GM21360 (cell line): Measurements from ENCODE around the gene EFCAB6.

Source experiments
- ATAC-seq: cut with Tn5 transposase; IDR thresholded peaks from one replicate; pipeline ENCODE4 v1.9.1; 2021; ENCODE audit warnings: mild to moderate bottlenecking, moderate library complexity; ENCODE audit not compliant: unreplicated experiment

Gene EFCAB6

DNA sequence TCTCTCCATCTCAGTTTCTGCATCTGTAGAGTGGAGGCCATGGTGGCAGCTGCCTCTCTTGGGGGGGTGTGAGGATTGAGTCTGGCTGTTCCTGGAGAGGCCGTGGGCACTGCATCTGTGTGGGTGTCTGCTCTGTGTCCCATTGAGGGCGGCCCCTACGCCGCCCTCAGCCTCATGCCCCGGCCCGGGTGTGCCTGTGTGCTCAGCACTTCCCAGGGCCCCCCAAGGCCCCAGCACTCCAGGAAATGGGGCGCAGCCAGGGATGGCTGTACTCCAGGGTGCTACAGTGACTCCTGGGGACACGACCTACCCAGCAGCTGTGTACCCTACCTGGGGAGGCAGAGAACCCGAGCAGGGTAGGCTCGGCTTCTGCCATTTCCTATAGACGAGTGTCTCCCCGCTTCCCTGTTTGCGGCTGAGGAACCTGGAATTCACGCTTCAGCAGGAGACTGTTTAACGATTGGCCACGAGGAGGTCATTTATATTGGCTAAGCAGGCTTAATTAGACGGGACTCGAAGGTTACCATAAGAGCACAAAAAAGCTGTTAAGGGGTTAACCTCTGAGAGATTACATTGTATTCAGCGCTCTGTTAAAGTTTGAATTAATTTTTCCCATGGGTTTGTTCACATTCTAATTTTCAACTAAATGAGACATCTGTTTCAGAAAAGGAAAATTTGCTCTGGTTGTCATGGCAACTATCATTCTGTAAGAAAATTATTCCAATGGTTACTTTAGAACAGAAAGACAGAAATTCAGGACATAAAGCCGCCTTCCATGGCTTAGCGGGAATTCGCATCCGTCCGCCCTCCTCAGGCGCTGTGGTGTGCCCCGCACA lies 323.9 kb downstream of the EFCAB6 start:
- ATAC-seq: no peak

DNA sequence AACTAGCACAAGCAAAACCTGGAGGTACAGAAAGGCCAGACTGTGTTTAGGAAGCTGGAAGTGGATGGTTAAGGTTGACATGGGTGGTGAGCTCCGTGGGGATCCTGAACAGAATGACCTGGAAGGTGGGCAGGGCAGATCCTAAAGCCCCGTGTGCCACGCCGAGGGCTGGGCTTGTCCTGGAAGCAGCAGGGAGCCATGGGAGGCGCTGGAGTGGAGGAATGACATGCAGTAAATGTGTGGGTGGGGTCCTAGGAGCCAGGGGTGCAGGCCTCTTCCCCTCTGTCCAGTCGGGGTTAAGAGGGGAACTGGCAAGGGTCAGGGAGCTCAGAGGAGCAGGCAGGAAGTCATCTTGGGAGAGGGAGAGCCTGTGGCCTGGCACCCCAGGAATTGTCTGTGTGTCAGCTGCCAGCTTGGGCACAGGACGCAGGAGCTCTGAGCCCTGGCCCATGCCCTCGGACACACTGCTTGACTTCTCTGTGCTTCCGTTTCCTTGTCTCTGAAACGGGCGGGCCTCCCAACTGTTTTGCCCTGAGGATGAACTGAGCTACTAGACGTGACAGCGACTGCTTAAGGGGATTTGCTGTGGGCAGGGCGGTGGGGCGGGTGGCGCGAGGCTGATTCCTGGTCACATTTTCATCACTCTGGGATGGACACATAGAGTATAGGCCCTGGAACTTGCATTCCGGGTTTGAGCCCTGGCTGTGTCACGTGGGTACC lies 324.6 kb downstream of the EFCAB6 start:
- no peak for ATAC-seq

DNA sequence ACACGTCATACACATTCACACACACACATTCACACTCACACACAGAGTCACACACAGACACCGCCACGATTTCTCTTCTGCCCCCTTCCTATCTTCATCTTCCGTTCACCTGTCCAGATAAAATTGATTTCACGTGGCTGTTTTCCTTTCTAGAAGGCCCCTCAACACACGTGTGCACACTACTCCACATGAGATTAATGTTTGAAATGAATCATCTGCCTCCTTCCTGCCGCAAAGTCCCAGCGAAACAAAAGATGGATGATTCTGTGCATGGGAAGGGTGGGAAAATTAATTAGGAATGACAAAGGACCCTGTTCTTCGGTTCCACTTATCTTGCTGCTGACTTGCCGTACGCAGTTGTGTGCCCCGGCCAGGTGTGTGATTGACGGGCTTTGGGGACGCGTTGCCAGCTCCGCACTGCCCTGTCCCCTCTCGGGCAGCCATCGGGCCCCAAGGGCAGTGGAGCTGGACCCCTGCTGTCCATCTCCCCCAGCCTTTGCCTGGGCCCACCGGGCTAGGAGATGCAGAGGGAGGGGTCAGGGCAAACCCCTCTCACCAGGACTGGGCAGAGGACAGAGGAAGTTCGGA lies 326.5 kb downstream of the EFCAB6 start:
- no peak for ATAC-seq

DNA sequence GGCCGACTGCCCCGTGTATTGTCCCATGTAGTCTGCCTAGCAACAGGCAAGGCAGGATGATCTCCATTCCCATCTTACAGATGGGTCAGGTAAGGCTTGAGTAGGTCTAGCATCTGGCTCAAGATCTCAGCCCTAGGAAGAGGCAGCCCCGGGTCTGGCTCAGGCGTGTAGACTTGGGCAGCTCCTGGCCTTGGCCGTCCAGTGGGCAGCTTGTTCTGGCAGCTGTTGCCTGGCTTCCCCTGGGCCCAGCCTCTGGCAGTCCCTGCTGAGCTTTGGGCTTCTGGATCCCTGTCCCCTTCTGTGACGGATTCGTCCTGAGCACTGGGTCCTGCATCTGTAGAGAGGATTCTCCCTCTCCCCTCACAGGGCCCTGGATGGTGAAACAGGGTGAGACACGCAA lies 327.9 kb downstream of the EFCAB6 start:
- no peak for ATAC-seq

DNA sequence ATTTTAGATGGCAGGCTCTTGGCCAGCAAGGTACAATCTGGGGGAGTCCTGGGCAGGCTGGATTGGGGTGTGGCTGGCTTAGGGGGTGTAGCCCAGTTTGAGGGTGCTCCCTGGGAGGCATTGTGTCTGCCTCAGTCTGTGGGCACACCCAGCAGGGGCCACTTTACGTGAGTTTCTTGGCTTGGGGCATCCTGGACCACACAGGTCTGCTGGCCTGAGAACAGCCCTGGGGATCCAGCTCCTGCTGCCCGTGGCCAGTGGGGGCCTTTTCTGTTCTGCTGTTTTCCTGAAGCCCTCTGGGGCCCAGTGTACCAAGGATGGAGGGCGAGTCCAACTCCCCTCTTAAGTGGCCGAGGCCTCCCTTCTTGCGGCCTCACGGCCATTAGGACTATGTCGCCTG lies 328.4 kb downstream of the EFCAB6 start:
- ATAC-seq: no peak

DNA sequence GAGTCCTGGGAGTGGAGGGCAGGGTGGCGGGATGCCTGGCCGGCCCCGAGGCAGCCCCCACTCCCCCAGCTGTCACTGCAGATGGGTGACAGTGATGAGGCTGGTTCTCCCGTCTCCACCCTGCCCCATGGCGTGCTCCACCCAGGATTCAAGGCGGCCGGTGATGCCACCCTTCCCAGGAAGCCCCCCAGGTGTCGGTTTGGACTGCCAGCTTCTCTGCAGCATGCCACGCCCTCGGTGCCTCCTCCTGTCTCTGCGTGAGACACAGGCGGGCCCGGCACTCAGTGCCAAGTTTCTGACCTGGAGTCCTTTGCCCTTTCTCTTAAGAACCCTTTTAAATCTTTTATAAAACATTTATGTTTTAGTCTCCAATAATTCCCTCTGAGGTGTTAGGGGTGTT lies 328.8 kb downstream of the EFCAB6 start:
- ATAC-seq: no peak

DNA sequence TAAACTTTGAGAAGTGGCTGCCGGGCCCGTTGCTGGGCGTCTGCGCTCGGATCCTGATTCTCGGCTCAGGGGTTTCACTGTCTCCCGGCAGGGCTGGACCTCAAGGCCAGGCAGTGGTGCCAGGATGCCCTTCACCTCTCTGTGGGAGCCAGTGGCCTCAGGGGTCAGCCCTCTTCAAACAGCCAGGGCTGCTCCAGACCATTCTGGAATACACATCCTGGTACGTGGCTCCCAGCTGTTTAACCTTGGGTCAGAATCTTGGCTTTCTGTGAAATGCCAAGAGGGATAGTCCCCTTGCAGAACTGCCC lies 329.8 kb downstream of the EFCAB6 start:
- no peak for ATAC-seq

DNA sequence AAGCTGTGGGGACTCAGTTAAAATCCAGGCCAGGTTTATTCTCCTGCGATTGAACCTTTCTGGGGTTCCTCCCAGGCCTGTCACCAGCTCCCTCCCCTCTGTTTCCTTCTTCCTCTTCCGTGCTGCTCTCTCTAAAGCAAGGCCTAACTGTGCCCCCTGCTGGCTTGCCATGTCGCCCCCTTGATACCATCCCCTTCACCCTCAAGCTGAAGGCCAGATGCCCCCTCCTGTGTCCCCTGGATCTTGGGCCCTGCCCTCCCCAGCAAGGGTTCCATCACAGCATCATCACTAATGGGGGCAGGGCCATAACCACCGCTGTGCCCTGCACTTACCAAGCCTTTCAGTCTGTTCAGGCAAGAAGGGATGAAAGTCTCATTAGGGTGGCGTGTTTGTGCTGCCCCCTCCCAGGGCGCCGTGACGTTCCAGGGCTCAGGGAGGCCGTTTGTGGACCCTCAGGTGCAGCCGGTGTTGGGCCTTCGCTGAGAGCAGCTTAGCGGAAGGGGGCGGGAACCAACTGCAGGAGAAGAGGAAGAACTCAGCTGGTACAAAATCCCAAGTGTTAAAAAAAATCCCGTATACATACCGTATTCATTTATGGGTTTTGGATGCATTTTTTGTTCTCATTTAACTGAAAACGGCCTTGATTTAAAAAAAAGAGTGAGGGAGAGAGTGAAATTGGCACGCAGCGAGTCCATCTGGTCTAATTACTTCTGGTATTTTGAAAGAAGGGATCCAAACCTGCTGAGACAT lies 330.4 kb downstream of the EFCAB6 start:
- no peak for ATAC-seq

DNA sequence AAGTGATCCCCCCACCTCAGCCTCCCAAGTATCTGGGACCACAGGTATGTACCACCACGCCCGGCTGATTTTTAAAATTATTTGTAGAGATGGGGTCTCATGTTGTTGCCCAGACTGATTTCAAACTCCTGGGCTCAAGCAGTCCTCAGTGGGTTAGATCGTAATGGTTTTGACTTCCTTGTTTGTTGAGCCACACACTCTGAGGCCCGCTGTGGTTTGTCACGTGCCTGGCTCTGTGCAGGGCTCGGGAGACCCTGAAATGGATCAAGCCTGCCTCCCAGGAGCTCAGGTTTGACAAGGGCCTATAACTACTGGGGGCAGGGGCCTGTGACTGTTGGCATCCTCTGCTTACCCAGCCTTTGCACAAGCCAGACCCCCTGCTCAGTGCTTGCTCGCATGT lies 332.1 kb downstream of the EFCAB6 start:
- ATAC-seq: no peak

DNA sequence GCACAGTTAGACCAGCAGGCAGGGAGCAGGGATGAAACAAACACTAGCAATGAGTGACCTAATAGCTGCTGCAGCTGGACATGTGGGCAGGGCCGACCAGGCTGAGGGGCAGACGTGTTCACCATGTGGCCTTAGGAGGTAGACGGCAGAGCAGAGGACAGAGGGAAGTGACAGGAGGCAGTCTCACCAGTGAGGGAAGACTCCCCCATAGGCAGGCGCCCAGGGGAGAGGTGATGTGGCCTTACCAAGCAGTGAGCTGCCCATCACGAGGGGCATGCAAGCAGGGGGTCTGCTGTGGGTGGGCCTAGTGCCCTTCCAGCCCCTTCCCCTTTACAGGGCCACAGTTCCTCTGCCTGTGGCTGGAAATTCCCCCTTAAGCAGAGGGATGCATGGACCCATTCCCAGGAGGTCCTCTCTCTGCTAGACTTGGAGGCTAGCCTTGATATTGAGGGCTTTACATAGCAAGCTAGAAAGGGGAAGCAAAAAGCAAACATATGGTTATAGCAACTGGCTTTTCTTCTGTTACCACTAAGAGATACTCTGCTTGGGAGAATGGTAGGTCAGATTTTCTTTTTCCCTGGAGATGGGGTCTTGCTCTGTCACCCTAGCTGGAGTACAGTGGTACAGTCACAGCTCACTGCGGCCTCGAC lies 332.7 kb downstream of the EFCAB6 start:
- ATAC-seq: no peak
